Fibroblast of skin of abdomen (primary cell): ENCODE results near the gene COPE. TPM values are rescaled to one million over a fixed set of nuclear protein-coding genes. Genes with fewer than 3 reads are reported as not detected.
"Not testable (repeated sequence)": the region's sequence is repeated elsewhere in the genome, so short reads cannot be mapped to it uniquely, and the experiment has no call there.

Experiments
- DNase-seq: peaks from one replicate; pipeline ENCODE4 v3.0.0-alpha.2; 2013
- polyA plus RNA-seq, 2 experiments: library from polyadenylated mRNA; unstranded; fragments of 120-200 nt; gene quantifications; one replicate each; pipeline ENCODE4 v1.2.1, GENCODE V29; 2013; ENCODE audit not compliant: insufficient read length in 2 of 2

COPE gene
- 175 TPM for polyA plus RNA-seq (2013, experiment 1 of 2; ENCODE audit: insufficient read length)
- 193 TPM for polyA plus RNA-seq (2013, experiment 2 of 2; ENCODE audit: insufficient read length)

DNA sequence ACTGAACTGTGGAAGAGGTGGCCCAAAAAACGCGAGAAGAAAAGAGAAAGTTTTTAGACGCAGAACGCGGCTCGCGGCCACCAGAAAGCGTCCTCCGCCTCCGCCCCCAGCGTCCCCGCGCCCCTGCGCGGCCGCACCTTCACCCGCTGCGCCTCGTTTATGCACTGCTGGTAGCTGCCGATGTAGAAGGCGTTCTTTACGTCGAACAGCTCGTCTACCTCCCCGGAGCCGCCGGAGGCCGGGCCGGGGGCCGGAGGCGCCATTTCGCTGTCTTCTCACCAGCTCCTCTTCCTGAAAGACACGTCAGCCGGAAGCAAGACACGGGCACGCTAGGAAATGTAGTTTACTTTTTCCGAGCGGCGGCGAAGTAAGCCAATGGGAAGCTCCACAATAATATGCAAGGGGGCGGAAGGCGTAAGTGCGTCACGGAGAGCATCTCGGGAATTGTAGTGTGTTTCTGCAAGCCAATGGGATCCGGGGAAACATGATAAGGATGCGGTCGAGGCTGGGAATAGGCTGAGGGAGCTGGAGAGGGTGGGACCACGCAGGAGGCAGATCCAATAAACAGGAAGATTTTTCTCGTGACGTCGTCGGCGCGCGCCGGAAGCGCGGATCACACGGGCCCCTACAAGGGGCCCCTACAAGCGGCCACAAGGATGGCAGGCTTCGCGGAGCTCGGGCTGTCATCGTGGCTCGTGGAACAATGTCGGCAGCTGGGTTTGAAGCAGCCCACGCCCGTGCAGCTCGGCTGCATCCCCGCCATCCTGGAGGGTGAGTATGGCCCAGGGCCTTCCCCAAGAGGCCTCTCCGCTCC is at the start of gene COPE, which contains the start of gene DDX49:
COPE (minus strand) TSS at position 302 of the 814 bp plus-strand sequence; CDS start at position 263, 39 bp downstream.
DDX49 (plus strand) TSS at position 630 of the 814 bp plus-strand sequence; CDS start at position 657, 27 bp downstream.
- DNase-seq = peak; percentile 100

DNA sequence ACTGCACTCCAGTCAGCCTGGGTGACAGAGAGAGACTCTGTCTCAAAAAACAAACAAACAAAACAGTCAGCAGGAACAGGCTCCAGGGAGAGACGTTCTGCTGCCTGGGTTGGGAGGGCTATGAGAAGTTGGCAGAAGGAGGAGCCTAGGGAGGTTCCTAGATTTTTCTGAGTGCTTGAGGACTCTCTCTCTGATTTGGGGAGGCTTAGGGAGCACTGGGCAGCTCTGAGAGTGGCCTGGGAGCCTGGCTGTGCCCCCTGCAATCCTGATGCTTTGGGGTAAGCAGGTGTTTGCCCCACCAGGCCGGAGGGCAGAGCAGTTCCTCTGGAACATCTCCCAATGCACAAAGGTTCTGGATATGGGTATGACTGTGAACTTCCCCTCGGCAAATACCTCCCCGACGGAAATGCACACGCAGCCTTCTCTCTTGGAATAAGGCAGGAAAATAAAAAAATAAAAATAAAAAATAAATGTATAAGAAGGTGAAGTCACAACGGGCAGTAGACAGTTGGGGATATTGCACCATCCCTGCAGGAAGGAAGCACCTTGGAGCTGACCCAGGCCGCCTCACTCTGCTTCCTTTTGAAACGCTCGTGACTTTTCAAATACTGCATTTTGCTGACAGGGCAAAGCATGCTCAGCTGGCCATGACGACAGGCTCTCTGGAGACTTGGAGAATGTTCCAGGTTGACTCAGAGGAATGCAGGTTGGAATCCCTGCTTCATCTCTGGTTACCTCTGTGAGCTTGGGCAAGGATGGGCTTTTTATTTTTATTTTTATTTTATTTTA is 48.4 kb upstream of the COPE start:
- DNase-seq = peak; percentile 33

DNA sequence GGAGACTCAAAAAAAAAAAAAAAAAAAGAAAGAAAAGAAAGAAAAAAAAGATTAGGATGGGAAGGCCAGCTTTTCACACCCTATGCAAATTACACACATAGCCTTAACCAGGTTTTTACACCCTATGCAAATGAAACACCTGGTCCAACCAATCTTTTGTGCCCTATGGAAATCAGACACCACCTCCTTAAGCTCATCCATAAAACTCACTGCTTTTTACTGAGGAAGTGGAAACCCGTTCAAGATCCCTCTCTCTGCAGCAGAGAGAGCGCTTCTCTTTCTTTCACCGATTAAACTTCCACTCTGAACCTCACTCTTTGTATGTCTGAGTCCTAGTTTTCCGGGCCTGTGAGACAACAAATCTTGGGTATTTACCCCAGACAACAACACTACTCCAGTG is 47.1 kb upstream of the COPE start:
- no peak for DNase-seq

DNA sequence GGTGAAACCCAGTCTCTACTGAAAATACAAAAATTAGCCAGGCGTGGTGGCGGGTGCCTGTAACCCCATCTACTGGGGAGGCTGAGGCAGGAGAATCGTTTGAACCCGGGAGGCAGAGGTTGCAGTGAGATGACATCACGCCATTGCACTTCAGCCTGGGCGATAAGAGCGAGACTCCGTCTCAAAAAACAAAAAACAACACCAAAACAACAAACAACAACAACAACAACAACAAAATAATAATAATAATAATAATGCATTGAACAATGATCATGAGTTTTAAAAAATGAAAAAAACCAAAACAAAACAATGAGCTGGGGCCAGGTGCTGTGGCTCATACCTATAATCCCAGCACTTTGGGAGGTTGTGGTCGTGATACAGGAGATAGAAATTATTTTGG is 44.9 kb upstream of the COPE start:
- DNase-seq = no peak

DNA sequence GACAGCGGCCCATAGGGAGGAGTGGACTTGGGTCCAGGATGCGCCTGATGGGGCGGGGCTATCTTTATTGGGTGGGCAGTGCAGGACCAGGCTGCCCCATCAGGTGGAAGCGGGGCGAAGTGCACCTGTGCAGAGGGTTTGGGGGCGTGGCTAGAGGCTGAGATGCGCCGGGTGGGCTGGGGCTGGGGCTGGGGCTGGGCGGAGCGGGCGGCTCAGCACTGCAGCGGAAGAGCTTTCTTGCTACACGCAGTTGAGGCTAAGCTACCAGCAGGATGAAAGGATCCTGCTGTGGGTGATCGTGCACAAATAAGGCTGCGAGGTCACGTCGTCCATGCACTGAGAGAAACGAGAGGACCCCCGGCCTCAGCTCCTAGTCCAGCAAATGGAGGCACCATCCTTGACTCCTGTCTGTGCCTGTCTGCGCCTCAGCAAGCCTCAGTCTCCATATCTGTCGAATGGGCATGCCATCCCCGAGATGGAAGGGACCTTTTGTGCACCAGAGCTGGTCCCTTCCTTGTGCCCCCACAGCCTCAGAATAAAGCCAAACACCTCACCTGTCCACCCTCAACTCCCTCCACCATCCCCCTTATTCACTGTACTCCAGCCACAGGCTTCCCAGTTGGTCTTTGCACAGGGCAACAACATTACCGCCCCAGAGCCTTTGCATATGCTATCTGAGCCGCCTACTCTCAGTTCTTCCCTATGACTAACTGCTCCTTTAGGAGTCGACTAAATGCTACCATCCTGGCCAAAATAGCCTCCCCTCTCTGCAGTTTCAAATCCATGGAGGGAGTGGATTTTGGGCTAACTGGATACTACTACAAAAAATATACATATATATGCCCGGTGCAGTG is 42.8 kb upstream of the COPE start:
- DNase-seq = no peak

DNA sequence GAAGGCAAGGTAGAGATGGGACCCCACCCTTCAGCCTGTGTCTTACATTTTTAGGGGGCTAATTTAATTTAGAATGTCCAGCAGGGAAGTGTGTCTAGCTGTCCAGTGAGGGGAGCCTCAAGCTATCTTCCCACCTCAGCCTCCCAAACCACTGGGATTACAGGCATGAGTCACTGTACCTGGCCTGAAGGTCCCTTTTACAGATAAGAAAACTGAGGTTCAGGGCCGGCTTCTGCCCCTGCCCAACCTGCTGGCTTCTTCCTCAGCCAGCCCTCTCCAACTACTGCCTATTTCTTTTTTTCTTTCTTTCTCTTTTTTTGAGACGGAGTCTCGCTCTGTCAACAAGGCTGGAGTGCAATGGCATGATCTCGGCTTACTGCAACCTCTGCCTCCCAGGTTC is 41.2 kb upstream of the COPE start:
- no peak for DNase-seq

DNA sequence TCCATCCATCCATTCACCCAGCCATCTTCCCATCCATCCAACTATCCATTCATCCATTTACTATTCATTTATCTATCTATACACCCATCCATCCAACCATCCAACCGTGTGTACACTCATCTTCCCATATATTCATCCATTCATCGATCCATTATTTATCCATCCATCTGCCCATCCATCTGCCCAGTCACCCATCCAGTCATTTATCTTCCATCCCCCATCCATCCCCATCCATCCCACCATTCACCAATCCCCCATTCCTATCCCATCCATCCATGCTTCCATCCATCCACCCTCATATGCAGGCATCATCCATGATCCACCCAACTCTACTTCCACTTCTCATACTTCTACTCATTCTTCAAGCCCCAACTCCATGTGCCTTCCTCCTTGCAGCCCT is 35.9 kb upstream of the COPE start:
- no peak for DNase-seq

DNA sequence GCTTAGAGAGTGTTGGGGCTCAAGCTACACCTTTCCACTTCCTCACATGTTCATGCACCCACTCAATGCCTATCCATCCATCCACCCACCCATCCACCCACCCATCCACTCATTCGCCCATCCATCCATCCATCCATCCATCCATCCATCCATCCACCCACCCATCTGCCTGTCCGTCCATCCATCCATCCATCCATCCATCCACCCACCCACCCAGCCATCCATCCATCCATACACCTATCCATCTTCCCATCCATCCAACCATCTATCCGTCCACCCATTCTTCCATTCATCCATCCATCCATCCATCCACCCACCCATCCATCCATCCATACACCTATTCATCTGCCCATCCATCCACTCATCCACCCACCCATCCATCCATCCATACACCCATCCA is 34.9 kb upstream of the COPE start:
- no peak for DNase-seq

DNA sequence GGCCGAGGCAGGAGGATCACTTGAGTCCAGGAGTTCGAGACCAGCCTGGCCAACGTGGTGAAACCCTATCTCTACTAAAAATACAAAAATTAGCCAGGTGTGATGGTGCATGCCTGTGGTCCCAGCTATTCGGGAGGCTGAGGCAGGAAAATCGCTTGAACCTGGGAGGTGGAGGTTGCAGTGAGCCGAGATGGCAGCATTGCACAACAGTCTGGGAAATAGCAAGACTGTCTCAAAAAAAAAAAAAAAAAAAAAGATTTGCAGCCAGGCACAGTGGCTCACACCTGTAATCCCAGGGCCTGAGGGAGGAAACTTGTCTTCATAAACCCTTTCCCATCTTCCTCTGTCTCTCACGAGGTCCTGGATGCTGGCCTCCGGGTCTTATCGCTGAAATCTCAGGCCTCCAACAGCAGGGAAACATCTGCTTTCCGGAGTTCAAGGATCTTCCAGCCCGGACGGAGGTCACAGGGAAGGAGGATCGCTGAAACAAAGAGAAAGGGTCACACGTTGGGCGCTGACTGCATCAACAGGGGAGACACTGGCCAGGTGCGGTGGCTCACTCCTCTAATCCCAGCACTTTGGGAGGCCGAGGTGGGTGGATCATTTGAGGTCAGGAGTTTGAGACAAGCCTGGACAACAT is 33.3 kb upstream of the COPE start:
- DNase-seq = not testable (repeated sequence)

DNA sequence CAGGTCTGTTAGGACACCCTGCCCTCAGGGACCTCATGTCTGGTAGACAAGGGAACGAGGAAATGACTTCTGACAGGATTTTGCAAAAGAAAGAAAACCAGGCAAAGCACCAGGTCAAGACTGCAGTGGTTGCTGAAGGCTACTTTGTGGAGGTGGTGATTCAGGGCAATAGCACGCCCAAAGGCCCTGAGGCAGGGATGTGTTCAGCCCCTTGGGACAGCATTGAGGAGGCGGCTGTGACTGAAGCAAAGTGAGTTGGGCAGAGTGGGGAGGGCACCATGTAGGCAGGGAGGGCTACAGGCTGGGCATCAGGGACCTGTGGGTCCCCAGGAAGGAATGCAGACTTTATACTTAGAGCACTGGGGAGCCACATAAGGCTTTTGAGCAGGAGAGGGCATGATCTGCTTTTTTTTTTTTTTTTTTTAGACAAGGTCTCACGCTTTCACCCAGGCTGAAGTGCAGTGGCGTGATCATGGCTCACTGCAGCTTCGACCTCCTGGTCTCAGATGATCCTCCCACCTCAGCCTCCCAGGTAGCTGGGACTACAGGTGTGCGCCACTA is 32.6 kb upstream of the COPE start:
- DNase-seq = no peak

DNA sequence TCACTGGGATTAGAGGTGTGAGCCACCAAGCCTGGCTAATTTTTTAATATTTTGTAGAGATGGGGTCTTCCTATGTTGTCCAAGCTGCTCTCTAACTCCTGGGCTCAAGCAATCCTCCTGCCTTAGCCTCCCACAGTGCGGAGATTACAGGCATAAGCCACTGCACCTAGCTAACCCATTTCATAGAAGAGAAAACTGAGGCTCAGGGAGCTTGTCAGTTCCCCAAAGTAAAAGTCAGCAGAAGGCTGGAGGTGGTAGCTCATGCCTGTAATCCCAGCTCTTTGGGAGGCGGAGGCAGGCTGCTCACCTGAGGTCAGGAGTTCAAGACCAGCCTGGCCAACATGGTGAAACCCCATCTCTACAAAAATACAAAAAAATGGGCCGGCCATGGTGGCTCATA is 30.7 kb upstream of the COPE start:
- DNase-seq = no peak

DNA sequence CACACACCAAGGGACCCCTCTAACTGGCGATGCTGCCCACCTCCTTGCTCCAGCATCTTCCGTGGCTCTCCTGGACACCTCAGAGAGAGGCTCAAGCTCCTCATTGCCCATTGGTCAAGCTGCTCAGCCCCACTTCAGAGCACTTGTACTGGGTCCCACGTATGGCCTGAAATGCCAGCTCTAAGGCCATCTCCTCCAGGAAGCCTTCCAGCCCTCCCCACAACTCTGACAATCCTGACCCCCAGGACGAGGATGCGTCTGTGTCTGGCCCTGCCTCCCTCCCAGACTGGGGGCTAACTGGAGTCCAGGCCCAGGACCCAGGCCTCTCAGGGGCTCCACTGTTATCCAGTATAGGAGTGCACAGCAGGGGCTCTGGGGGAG is 29.8 kb upstream of the COPE start:
- DNase-seq = no peak

DNA sequence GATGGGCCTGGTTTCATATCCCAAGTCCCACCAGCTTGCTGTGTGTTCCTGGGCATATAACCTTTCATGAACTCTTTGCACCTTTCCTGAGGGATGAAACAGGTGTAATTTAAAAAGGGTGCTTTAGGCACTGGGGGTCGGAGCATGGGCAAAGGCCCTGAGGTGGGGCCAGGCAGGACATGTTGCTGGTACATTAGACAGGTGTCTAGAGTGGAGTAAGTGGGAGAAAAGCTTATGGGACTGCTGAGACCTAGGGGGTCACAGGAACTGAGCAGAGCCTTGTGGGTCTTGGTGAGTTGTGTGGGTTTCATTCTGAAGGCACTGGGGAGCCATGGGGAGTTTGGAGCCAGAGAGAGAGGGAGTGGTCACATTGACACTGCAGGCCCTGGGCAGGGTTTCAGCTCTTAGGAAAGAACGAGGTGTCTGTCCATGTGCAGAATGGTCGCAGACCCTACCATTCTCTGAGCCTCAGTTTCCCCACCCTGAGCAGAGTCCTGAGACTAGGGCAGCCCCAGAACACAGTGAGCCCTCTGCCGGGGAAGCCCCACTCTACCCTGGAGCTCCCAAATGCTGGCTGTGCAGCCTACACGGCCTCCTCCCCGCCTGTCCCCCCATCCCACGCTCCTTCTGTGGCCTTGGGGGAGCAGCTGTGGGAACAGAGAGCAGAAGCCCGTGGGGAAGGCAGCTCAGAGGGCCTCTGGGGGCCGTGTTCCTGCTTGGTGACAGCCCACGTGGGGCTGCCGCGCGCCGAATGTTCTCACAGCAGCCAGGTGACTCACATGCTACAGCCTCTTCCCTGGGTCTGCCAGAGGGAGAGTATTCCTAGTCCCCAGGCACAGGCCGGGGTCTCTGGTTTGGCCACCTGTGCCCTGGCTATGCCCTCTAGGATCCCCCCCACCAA is 29.1 kb upstream of the COPE start:
- no peak for DNase-seq

DNA sequence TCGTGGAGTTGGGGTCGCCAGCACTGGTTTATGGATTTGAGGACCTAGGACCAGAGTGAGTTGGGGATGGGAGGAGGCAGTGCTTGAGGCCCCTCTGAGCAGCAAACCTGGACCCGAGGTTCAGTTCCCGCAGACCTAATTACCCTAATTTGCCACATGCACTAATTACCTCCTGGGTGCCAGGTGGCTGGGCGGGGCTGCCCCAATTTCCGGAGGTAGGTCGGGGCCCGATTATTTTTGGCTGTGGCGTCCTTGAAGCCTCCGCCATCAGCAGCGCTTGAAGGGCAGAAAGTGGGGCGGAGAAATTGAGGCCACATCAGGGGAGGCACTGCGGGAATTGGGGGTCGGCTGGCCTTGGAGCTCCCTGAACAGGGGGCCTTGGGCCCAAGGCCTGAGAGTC is 27.7 kb upstream of the COPE start:
- DNase-seq = no peak

DNA sequence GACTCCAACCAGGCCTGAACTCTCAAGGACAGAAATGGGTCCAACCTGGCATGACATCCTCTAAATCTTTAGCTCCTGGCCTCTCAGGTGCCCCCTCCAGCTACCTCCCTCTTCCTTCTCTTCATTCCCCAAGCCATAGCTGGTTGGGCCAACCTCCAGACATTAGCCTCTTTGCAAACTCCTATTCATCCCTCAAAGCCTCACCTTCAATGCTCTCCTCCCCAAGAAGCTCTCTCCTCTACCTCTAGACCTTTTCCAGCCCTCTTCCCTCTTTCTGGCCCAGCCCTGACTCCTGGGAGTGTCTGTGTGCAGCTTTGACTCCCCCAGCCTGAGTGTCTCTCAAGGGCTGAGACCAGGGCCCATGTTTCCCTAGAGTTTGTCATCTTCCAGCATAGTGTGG is 27.1 kb upstream of the COPE start:
- DNase-seq = no peak

DNA sequence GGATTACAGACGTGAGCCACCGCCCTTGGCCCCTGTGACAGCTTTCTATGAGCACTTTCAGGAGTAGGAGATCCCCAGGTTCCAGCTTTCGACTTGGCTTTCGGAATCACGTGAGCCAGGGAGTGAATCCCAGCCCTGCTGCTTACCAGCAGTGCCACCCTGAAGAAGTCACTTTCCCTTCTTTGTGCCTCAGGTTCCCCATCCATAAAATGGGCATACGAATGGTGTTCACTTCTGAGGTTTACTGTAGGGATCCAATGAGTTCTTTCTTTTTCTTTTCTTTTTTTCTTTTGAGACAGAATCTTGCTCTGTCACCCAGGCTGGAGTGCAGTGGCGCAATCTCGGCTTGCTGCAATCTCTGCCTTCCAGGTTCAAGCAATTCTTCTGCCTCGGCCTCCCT is 26.1 kb upstream of the COPE start:
- no peak for DNase-seq

DNA sequence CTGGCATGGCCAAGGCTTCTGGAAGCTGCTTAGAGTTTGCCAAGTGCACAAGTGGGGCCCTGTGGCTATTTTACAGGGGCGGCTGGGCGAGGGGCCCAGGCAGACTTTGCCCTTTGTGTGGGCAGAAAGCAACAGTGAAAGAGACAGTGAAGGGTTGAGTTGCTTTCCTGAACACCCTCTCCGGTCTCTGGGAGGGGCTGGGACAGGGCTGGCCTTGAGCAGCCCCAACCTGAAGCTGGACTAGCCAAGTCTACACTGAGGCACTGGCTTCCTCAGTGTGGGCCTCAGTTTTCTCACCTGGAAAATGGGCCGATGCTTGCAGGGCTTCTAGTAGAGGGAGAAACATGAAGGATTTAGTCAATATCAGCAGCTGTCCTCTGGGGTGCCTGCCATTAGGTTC is 24.3 kb upstream of the COPE start:
- DNase-seq = no peak

DNA sequence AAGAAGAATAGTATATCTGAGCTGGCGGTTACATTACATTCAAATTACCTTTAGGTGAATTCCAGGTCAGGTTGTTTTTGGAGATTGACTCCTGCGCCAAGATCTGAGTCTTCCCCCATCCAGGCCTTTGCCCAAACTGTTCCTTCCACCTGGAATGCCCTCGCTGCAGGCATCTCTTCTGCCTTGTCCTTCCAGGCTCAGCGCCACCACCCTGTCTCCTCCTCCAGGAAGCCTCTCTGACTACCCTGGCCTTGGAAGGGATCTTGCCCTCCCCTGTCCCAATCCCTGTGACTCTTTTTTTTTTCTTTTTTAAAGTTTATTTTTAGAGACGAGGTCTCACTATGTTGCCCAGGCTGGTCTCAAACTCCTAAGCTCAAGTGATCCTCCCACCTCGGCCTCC is 23.5 kb upstream of the COPE start:
- no peak for DNase-seq

DNA sequence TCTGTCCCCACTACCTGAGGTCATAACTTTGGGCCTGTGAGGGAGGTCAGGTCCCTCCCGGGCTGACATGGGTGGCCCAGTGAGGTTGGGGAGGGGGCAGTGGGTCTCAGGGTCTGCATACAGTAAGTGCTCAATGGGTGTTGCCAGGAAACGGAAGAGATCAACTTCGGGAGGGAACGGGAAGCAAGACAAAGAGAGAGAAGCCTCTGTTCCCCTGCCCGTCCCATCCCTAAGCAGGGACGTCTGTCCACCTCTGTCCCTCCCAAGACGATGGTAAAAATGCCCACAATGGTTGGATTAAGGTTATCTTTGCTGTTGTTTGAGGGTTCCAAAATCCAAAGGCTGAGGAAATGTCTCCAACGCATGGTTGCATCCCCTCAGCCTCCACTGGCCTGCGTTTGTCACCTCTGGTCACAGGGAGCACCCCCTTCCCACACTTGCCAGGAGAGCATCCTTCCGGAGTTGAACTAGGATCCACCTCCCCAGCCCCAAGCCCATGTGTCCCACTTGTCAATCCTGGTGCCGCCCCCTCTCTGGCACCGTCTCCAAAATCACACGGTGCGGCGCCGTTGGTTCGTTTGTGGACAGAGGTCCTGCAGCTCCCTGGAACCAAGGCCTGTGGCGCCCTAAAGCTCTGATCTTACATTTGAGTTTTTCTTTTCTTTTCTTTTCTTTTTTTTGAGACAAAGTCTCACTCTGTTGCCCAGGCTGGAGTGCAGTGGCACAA is 22.6 kb upstream of the COPE start:
- no peak for DNase-seq
